Amygdala (tissue), 56 donors: ENCODE results near the gene SIPA1L3.

Experiments
- DNase-seq, 56 donors: peaks; one replicate each; lab custom pipeline; 2025; lab: John Stamatoyannopoulos, UW

Gene SIPA1L3

DNA sequence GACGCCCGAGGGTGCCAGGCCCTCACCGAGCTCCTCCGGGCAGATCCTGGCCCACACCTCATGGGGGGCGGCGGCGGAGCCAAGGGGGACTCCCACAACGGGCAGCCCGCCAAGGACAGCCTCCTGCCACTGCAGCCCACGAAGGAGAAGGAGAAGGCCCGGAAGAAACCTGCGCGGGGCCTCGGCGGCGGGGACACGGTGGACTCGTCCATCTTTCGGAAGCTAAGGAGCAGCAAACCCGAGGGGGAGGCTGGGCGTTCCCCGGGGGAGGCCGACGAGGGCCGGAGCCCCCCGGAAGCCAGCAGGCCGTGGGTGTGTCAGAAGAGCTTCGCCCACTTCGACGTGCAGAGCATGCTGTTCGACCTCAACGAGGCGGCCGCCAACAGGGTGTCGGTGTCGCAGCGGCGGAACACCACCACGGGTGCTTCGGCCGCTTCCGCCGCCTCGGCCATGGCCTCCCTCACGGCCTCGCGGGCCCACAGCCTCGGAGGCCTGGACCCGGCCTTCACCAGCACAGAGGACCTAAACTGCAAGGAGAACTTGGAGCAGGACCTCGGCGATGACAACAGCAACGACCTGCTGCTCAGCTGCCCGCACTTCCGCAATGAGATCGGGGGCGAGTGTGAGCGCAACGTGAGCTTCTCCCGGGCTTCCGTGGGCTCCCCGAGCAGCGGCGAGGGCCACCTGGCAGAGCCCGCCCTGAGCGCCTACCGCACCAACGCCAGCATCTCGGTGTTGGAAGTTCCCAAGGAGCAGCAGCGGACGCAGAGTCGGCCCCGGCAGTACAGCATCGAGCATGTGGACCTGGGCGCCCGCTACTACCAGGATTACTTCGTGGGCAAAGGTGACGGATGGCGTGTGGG is 175.5 kb downstream of the SIPA1L3 start:
- no peak for DNase-seq

DNA sequence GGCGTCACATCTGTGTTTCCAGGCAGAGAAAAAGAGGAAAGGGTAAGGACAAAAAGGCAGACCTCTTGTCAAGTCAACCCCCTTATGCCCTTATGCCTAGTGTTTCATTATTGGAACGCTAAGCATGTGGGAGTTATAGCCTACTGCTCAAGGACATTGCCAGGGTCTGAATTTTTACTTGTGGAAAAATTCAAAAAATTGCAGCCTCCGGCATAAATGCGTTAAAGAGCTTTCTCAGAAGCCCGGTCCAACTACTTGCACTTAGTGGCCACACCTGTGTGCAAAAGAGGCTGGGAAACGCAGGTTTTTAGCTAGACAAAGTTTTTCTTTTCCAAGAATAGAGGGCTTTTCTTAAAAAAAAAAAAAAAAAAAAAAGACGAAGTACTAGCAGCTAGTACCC is 177.2 kb downstream of the SIPA1L3 start:
- no peak for DNase-seq

DNA sequence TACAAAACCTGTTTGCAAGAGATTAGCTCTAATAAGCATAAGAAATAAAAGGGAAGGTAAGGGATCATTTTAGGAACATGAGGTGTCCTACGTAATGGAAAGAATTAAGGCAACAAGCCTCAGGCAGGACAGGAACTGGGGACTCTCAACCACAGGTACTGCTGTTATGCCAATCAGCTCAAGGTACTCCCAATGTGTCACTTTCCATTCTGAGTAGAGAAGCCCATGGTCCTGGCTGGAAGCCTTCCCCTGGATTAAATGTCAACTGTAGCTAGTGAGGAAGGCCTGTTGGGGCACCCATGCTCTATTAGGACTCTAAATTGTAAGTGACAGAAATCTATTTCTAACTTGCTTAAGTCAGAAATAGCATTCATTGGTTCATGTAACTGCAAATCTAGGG is 182.4 kb downstream of the SIPA1L3 start:
- DNase-seq = no peak

DNA sequence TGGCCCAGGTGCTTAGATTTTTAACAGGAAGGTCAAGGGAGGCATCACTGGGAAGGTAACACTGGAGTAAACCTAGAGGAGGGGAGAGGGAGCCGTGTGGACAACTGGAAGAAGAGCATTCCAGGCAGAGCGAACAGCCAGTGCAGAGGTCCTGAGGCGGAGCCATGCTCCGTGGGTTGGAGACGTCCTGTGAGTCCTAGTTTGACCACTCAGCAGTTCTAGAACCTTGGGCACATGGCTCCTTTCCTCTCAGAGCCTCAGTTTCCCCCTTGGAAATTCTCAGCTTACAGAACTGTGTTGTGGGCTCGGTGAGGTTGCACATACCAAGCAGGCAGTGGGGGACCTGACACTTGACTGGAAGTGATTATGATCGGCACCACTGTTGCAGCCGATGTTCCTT is 186.1 kb downstream of the SIPA1L3 start:
- no peak for DNase-seq

DNA sequence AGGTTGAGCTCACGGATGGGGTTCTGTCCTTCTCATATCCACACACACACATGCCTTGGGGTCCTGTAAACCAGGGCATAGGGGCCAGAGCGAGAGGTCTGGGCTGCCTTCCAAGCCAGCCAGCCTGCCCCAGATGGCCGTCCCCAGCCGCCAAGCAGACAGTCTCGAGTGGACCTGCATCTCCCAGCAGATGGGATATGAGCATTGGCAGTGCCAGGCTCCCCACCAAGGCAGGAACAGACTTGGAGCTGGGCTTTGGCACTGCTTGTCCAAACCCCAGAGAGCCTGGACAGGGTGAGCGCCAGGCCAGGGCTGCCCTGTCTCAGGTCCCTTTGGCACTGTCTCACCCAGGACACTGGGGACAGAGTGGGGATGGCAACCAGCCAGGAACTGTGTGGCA is 186.6 kb downstream of the SIPA1L3 start:
- peak in 37 of 56 donors; percentile 4 to 81 (median 29) for DNase-seq

DNA sequence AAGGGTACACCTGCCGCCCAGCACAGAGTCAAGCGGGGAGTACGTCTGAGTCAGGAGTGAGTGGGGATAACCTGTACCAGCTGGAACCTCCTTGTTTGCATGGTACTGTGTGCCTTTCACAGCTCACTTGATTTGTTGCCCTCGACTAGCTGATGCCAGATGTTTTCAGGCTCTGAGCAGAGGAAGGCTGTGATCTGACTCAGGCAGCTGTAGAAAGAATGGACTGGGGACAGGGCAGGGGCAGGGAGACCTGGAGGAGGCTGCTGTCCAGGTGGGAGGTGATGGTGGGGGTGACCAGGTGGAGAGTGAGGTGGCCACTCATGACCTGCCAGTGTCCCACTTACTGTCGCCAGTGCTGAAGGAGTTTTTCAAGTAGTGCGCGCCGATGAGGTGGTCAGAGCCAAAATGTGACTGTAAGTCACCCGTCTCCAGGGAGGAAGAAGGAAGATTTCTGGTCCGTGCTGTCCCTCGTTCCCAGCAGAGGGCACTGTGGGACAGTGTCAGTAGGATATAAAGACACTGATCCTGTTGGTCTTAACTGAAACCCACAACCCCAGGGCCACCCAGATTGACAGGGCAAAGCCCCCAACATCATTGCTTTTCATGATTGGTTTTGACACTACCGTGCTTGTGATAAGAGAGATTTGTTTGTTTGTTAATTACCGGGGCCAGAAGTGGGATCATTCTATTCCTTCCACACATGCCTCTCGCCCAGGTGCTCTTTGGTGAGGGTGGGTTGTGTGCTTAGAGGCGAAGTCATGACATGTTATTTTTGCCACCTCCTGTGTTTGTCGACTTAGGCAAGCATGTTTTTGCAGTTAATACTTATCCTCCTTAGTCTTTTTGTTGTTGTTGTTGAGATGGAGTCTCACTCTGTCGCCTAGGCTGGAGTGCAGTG is 188.7 kb downstream of the SIPA1L3 start:
- DNase-seq = peak in 45 of 56 donors; percentile 2 to 85 (median 38)

DNA sequence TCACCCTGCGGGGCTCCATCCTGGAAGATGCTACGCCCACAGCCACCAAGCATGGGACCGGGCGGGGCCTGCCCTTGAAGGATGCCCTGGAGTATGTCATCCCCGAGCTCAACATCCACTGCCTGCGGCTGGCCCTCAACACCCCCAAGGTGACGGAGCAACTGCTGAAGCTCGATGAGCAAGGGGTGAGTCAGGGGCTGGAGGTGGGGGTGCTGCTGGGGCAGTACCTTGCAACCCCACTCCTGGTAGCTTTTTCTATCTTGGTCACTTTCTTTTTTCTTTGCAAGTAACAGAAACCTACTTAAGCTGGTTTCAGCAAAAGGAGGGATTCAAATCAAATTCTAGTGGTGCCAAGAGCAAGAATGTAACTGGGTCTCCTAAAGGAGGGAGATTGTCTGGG is 193.0 kb downstream of the SIPA1L3 start:
- no peak for DNase-seq

DNA sequence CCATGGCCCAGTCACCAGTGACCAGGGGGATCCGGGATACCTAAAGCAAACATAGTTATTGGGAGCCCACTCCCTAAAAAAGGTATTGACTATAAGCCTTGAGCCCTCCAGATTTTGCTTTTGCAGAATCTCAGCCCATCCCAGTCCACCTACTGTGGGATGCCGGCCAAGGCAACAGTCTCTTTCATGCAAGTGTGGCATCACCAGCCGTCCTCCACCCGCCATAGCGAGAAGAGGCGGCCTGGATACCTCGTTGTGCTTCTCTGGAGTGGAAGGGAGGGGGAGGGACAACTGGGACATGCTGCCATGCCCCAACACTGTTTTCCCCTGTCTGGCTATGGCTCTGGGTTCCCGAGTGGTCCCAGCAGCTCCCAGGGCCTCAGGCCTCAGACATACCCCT is 193.6 kb downstream of the SIPA1L3 start:
- no peak for DNase-seq

DNA sequence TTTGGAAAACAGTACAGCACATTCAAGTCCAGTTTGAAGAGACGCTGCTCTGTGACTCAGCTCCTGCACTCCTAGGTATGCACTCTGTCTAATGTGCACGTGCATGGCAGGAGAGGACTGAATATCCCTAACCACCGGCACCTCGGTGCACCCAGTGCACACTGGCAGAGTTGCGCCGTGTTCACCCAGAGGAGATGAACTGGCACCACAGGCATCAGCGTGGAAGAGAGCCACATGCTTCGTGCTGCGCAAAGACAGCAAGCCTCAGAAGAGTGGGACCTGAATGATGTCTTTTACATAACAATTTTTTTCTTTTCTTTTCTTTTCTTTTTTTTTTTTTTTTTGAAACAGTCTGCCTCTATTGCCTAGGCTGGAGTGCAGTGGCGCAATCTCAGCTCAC is 194.7 kb downstream of the SIPA1L3 start:
- no peak for DNase-seq

DNA sequence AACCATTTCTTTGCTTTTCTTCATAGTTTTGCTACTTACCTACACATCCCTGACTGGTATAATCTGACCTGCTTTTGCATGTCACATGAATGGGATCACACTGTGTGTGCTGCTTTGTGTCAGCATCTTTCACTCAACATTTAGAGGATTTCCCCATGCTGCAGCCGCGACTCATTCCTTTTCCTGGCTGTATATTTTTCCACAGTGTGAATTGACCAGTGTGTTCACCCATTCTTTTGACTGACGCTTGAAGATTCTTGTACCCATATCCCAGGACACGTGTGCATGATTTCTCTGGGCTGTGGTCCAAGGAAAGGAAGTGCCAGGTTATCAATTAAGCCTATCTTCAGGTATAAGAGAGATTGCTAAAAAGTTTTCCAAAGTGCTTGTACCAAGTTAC is 198.6 kb downstream of the SIPA1L3 start:
- no peak for DNase-seq

DNA sequence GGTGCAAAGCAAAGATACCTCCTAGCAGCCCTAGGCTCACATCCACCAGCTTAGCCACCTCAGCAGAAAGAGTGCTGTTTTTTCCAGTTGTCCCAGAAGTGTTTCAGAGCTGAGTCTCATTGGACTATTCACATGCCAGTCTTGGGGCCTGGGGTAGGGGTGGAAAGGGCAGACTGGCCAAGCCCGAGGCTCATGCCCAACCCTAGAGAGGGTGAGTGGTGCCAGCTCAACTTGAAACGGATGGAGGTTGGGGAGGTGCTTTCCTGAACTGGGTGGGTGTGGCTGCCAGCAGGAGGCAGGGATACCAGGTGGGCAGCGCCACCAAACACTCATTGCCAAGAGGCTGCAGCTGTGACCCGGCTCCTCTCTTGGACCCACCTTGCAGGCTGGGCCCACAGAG is 200.1 kb downstream of the SIPA1L3 start:
- DNase-seq = no peak

DNA sequence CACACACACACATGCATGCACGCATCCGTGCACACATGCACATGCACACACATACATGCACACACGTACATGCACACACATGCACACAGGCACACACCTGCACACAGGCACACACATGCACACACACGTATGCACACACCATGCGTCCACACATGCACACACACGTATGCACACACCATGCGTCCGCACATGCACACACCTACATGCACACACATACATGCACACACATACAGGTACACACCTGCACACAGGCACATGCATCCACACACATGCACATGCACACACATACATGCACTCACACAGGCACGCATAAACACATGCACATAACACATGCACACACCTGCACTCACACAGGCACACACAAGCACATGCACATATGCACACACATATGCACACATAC is 204.9 kb downstream of the SIPA1L3 start:
- no peak for DNase-seq

DNA sequence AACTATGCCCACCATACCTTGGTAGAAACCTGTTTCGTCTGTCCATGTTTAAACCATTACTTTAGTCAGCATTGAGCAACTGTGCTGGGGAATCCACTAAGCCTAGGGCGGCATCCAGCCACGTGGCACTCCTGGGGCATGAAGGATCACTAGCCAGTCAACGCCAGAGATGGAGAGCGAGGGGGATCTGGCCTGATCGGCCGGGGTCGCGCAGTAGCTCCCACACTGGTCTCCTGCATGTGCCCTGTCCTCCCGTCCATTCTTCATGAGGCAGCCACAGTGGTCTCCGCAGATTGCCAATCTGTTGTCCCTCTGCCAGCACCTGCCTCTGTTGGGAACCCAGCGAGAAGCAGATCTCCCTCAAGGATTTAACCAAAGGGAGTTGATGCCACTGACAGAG is 207.6 kb downstream of the SIPA1L3 start:
- no peak for DNase-seq

DNA sequence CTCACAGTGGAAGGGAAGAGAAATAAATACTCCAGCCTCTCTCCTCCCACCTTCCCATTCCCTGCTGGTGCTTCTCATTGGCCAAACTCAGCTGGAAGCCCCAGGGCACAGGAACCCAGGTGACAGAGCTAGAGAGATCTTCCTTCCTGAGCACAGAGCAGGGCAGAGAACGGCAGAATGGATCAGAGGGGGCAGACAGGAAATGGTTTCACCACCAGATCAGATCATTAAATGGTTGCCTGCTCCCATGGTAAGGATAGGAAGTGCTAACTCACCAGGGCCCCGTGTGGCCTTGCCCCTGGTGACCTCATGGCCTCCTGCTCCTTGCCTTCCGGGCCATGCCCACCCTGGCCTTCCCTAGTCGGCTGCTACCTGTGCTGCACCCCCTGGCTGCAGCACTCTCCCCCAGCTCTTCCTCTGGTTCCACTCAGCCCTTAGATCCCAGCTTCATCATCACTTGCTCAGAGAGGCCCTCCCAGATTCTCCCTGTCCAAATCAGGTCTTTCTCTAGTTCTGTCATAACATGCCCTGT is 208.3 kb downstream of the SIPA1L3 start:
- DNase-seq = no peak

DNA sequence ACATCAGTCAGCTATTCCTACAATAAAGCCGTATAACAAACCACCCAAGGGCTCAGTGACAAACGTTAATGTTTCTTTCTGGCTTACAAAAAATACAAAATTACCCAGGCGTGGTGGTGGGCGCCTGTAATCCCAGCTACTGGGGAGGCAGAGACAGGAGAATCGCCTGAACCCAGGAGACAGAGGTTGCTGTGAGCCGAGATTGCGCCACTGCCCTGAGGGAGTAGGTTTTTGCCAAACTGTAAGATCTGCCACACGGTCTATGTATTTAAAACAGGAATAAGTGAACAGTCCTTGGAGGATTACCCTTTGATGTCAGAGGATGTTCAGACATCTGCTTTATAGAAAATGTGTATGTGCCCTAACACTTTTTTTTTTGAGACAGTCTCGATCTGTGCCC is 211.2 kb downstream of the SIPA1L3 start:
- DNase-seq = no peak

DNA sequence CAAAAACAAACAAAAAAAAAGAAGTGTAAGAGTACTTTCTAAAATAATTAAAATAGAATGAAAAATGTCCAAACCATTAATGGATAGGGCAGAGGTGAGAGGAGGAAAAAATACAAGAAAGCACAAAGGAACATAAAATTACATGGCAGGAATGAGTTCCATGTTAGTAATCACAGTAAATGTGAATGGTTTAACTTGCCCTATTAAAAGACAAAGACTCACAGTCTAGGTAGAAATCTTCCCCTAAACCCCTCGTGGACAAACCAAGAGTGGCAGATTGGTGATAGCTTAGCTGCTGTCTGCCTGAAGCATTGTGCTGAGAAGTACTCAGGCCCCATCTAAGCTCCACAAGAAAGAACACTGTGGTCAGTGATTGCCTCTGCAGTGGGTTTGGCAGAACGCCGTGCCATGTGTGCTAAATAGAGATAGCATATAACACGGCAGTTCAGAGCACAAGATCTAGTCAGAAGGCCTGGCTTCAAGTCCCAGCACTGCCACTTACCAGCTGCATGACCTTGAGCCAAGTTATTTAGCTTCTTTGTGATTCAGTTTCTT is 213.5 kb downstream of the SIPA1L3 start:
- DNase-seq = peak in 1 of 56 donors; percentile 3

DNA sequence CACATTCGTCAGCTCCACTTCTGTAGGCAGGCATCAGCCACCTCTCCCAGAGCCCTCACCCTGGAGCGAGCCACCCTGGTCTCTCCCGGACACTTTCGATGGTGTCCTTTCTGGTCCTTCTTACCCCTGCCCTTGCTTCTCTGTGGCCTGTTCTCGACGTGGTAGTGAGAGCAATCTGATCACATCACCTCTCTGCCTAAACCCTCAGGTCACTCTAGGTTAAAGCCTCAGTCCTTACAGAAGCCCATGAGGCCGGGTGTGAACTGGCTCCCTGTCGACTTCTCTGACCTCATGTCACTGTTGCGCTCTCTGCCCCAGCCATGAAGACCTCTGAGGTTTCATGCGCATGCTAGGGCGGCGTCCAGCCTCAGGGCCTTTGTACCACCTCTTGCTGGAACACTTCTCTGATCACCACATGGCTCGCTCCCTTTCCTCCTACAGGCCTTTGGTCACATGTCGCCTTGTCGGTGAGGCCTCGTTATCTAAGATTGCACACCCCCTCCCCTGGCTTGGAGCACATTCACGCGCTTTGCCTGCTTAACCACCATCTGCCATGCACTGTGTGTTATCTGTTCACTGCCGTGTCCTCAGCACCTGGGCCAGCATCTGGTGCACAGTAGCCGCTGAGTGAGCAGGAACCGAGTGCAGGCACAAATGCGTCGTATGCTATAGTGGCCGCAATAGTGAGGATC is 215.5 kb downstream of the SIPA1L3 start:
- DNase-seq = no peak

DNA sequence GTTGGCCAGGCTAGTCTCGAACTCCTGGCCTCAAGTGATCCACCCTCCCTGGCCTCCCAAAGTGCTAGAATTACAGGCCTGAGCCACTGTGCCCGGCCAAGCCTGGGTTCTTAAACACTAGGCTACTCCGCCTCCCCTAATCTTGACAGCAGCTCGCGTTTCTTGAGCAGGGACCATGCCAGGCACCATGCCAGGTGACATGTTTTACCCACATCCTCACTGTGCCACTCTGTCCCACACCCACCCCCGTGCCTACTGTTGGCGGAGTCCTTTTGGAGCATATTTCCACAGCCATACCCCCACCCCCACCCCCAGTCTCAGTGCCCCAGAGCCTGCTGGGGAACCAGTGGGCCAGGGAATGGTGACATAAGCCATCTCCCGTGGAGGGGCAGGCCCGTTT is 218.2 kb downstream of the SIPA1L3 start:
- DNase-seq = no peak

DNA sequence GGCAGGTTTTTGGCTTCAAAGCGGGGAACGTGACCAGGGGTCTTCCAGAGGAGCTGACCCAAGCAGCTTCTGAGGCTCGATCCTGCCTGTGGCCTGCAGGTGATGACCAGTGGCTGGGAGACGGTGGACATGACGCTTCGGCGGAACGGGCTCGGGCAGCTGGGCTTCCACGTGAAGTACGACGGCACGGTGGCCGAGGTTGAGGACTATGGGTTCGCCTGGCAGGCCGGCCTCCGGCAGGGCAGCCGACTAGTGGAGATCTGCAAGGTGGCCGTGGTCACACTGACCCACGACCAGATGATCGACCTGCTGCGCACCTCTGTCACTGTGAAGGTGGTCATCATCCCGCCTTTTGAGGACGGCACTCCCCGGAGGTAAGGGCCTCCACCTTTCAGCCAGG is 223.4 kb downstream of the SIPA1L3 start:
- no peak for DNase-seq

DNA sequence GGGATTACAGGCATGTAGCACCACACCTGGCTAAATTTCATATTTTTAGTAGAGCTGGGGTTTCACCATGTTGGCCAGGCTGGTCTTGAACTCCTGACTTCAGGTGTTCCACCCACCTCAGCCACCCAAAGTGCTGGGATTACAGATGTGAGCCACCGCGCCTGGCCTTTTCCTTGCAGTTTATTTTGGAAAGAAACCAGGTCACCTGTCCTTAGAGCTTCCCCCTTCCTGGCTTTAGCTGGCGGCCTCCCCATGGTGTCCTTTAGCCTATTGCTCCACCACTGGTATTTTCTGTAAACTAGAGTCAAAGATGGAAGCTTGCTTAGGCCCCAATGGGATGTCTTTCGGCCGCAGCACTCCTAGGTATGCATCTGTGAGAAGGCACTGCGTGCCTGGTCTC is 225.8 kb downstream of the SIPA1L3 start:
- no peak for DNase-seq

DNA sequence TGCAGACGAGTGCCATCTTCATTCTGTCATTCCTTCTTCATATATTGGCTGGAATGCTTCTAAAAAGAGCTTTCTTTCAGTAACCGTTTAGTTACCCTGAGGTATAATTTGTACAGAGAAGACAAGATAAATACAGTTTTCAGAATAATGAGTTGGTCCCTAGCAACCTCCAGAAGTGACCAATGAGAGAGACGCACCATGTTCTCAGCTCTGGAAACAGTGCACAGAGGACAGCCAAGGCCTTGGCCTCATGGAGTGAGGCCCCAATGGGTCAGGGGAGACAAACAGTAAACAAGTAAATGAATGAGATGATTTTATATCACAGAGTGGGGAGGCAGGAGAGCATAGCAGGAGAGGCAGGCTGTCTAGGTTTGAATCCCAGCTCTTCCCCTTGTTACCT is 226.3 kb downstream of the SIPA1L3 start:
- no peak for DNase-seq
